ENCODE results near the gene C6orf52.
"Not testable (repeated sequence)": the region's sequence is repeated elsewhere in the genome, so short reads cannot be mapped to it uniquely, and the experiment has no call there.

Gene C6orf52

DNA sequence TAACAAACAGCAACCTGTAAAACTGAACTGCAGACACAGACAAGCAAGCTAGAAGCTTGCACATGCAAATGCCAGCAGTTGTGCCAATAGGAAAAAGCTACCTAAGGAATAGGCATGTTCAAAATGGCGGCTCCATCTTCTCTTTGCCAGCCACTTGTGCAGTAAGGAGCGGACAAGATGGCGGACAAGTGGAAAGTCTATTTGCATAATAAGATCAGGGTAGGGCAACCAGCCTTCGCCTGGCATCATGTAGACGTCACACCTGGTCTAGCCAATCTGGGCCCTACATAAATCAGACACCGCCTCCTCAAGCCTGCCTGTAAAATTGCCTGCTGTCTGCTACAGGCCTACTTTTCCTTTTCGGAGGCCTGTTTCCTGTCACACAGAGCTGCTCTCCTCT is 18.0 kb downstream of the C6orf52 start:
- Histone ChIP-seq H3K9ac (ENCODE audit: low read length) (no peak overlapping the region), H3K4me1 (ENCODE audit: control insufficient read depth, insufficient read depth, low read length) (no peaks in the 10 kb centered on the region), H3K9me3 (ENCODE audit: control insufficient read depth, insufficient read depth, low read depth, low read length) (no peaks in the 10 kb centered on the region), H3K27me3 (ENCODE audit: control insufficient read depth, insufficient read depth, low read length) (no peaks in the 10 kb centered on the region), H3K36me3 (ENCODE audit: control insufficient read depth, insufficient read depth, low read length) (no peaks in the 10 kb centered on the region), H3K27ac (ENCODE audit: low read depth, low read length) (no peak overlapping the region), H3K4me3 (ENCODE audit: low read depth, low read length) (no peak overlapping the region)

GRCh38 chr6:10668126-10668917 is 26.1 kb downstream of the C6orf52 start:
- H3K27me3 ChIP-seq (ENCODE audit: control insufficient read depth, insufficient read depth, low read length): no peaks in the 10 kb centered on the region
- H3K4me1 ChIP-seq (ENCODE audit: control insufficient read depth, insufficient read depth, low read length): no peaks in the 10 kb centered on the region
- no peak overlapping the region for H3K27ac ChIP-seq (ENCODE audit: low read depth, low read length)
- H3K9me3 ChIP-seq (ENCODE audit: control insufficient read depth, insufficient read depth, low read depth, low read length): no peaks in the 10 kb centered on the region
- H3K9ac ChIP-seq (ENCODE audit: low read length): no peak overlapping the region
- H3K36me3 ChIP-seq (ENCODE audit: control insufficient read depth, insufficient read depth, low read length): no peaks in the 10 kb centered on the region
- no peak overlapping the region for H3K4me3 ChIP-seq (ENCODE audit: low read depth, low read length)

- H3K9ac ChIP-seq (ENCODE audit: low read length); H3K4me1 ChIP-seq (ENCODE audit: control insufficient read depth, insufficient read depth, low read length); H3K9me3 ChIP-seq (ENCODE audit: control insufficient read depth, insufficient read depth, low read depth, low read length); H3K4me3 ChIP-seq (ENCODE audit: low read depth, low read length); H3K36me3 ChIP-seq (ENCODE audit: control insufficient read depth, insufficient read depth, low read length); H3K27ac ChIP-seq (ENCODE audit: low read depth, low read length); H3K27me3 ChIP-seq (ENCODE audit: control insufficient read depth, insufficient read depth, low read length): not testable (repeated sequence)
These were observed 28.8 kb downstream of the C6orf52 start for GRCh38 chr6:10665595-10665994.

DNA sequence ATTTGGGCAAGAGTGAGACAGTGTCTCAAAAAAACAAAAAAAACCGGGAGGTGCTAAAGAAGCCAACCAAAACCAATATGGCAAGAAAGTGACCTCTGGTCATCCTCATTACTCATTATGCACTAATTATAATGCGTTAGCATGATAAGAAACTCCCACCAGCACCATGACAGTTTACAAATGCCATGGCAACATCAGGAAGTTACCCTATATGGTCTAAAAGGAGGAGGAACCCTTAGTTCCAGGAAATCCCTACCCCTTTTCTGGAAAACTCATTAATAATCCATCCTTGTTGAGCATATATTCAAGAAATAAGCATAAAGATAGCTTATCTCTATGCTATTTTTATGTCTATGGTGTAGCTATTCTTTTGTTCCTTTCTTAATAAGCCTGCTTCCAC is 31.7 kb downstream of the C6orf52 start:
- no peaks in the 10 kb centered on the region for H3K36me3 ChIP-seq (ENCODE audit: control insufficient read depth, insufficient read depth, low read length)

DNA sequence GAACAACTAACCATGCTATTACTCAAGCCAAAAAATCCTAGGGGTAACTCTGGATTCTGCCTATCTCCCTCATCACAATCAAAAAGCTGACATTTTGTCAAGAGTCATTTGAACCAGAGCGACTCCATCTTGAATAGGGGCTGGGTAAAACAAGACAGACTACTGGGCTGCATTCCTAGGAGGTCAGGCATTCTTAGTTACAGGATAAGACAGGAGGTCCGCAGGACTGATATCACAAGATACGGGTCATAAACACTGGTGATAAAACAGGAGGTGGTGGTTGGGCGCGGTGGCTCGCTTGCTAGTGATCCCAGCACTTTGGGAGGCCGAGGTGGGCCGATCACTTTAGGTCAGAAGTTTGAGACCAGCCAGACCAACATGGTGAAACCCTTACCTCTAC is 32.2 kb downstream of the C6orf52 start:
- Histone ChIP-seq H3K36me3 (ENCODE audit: control insufficient read depth, insufficient read depth, low read length) (no peaks in the 10 kb centered on the region), H3K9me3 (ENCODE audit: control insufficient read depth, insufficient read depth, low read depth, low read length) (no peaks in the 10 kb centered on the region), H3K4me1 (ENCODE audit: control insufficient read depth, insufficient read depth, low read length) (no peaks in the 10 kb centered on the region), H3K27ac (ENCODE audit: low read depth, low read length) (no peak overlapping the region), H3K27me3 (ENCODE audit: control insufficient read depth, insufficient read depth, low read length) (no peaks in the 10 kb centered on the region), H3K4me3 (ENCODE audit: low read depth, low read length) (no peak overlapping the region), H3K9ac (ENCODE audit: low read length) (no peak overlapping the region)

More for the DNA sequence above, 31.7 kb downstream of the C6orf52 start:
- no peak overlapping the region for H3K27ac ChIP-seq (ENCODE audit: low read depth, low read length)
- no peaks in the 10 kb centered on the region for H3K9me3 ChIP-seq (ENCODE audit: control insufficient read depth, insufficient read depth, low read depth, low read length)
- no peaks in the 10 kb centered on the region for H3K4me1 ChIP-seq (ENCODE audit: control insufficient read depth, insufficient read depth, low read length)
- H3K27me3 ChIP-seq (ENCODE audit: control insufficient read depth, insufficient read depth, low read length): no peaks in the 10 kb centered on the region
- H3K9ac ChIP-seq (ENCODE audit: low read length): no peak overlapping the region
- no peak overlapping the region for H3K4me3 ChIP-seq (ENCODE audit: low read depth, low read length)

DNA sequence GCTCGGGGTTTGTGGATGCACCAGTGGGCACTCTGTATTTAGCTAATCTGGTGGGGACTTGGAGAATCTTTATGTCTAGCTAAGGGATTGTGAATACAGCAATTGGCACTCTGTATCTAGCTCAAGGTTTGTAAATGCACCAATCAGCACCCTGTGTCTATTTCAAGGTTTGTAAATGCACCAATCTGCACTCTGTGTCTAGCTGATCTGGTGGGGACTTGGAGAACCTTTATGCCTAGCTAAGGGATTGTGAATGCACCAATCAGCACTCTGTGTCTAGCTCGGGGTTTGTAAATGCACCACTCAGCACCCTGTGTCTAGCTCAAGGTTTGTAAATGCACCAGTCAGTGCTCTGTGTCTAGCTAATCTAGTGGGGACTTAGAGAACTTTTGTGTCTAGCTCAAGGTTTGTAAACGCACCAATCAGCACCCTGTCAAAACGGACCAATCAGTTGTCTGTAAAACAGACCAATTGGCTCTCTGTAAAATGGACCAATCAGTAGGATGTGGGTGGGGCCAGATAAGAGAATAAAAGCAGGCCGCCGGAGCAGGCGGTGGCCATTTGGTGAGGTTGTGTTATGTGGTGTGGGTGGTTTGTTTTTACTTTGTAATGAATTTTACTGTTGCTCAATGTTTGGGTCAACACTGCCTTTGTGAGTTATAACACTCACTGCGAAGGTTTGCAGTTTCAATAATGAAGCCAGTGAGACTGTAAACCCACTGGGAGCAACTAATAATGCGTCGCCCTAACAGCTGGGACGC is 33.8 kb downstream of the C6orf52 start:
- H3K4me3 ChIP-seq (ENCODE audit: low read depth, low read length); H3K4me1 ChIP-seq (ENCODE audit: control insufficient read depth, insufficient read depth, low read length); H3K9ac ChIP-seq (ENCODE audit: low read length); H3K27me3 ChIP-seq (ENCODE audit: control insufficient read depth, insufficient read depth, low read length); H3K27ac ChIP-seq (ENCODE audit: low read depth, low read length); H3K9me3 ChIP-seq (ENCODE audit: control insufficient read depth, insufficient read depth, low read depth, low read length); H3K36me3 ChIP-seq (ENCODE audit: control insufficient read depth, insufficient read depth, low read length): not testable (repeated sequence)

DNA sequence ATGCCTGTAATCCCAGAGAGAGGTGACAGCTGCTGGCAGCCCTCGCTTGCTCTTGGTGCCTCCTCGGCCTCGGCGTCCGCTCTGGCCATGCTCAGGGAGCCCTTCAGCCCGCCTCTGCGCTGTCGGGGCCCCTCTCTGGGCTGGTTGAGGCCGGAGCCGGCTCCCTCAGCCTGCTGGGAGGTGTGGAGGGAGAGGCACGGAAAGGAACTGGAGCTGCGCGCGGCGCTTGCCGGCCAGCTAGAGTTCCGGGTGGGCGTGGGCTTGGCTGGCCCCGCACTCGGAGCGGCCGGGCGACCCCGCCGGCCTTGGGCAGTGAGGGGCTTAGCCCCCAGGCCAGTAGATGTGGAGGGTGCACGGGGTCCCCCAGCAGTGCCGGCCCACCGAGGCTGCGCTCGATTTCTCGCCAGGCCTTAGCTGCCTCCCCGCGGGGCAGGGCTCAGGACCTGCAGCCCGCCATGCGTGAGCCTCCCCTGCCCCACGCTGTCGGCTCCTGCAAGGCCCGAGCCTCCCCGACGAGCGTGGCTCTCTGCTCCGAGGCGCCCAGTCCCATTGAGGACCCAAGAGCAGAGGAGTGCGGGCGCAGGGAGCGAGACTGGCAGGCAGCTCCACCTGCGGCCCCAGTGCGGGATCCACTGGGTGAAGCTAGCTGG is 34.6 kb downstream of the C6orf52 start:
- Histone ChIP-seq H3K27ac (ENCODE audit: low read depth, low read length) (no peak overlapping the region), H3K4me1 (ENCODE audit: control insufficient read depth, insufficient read depth, low read length) (no peaks in the 10 kb centered on the region), H3K27me3 (ENCODE audit: control insufficient read depth, insufficient read depth, low read length) (no peaks in the 10 kb centered on the region; the same call in 1 of the 2 replicates), H3K4me3 (ENCODE audit: low read depth, low read length) (no peak overlapping the region; the same call in 1 of the 2 replicates), H3K9me3 (ENCODE audit: control insufficient read depth, insufficient read depth, low read depth, low read length) (no peaks in the 10 kb centered on the region), H3K9ac (ENCODE audit: low read length) (no peak overlapping the region), H3K36me3 (ENCODE audit: control insufficient read depth, insufficient read depth, low read length) (no peaks in the 10 kb centered on the region)

- Histone ChIP-seq H3K4me1 (ENCODE audit: control insufficient read depth, insufficient read depth, low read length) (no peaks in the 10 kb centered on the region), H3K4me3 (ENCODE audit: low read depth, low read length) (no peak overlapping the region), H3K9me3 (ENCODE audit: control insufficient read depth, insufficient read depth, low read depth, low read length) (no peaks in the 10 kb centered on the region), H3K27ac (ENCODE audit: low read depth, low read length) (no peak overlapping the region), H3K9ac (ENCODE audit: low read length) (no peak overlapping the region), H3K27me3 (ENCODE audit: control insufficient read depth, insufficient read depth, low read length) (no peaks in the 10 kb centered on the region; the same call in 1 of the 2 replicates), H3K36me3 (ENCODE audit: control insufficient read depth, insufficient read depth, low read length) (no peaks in the 10 kb centered on the region)
These were observed 35.3 kb downstream of the C6orf52 start for GRCh38 chr6:10658910-10659698.

DNA sequence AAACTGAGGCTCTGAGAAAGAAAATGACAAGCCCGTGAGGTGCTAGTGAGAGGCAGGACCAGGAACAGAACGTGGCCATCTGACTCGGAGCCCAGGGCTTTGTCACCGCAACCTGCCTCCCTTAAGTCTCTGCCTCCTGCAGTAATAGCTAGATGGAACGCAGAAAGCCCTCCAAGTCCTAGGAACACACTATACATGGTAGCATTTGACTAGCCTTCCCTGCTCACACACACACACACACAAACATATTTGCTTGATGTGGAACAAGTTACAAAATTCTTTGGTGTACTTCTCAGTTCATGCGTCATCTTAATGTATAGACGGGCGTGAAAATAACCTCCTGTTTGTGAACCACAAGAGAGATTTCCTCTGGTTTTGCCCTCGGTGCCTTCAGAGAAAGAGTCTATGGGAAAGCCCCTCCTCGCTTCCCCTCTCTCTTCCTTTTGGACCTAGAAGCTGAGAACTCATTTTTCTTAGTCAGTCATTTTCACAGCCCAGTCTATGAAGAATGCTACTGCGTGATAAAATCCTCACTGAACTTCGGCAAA is 38.8 kb downstream of the C6orf52 start:
- no peak overlapping the region for H3K27ac ChIP-seq (ENCODE audit: low read depth, low read length)
- H3K4me1 ChIP-seq (ENCODE audit: control insufficient read depth, insufficient read depth, low read length): no peaks in the 10 kb centered on the region
- no peaks in the 10 kb centered on the region; the same call in 1 of the 2 replicates for H3K27me3 ChIP-seq (ENCODE audit: control insufficient read depth, insufficient read depth, low read length)
- H3K4me3 ChIP-seq (ENCODE audit: low read depth, low read length): no peak overlapping the region
- no peaks in the 10 kb centered on the region for H3K9me3 ChIP-seq (ENCODE audit: control insufficient read depth, insufficient read depth, low read depth, low read length)
- no peak overlapping the region for H3K9ac ChIP-seq (ENCODE audit: low read length)
- no peaks in the 10 kb centered on the region for H3K36me3 ChIP-seq (ENCODE audit: control insufficient read depth, insufficient read depth, low read length)

GRCh38 chr6:10644225-10644624 is 50.2 kb downstream of the C6orf52 start:
- no peaks in the 10 kb centered on the region for H3K36me3 ChIP-seq (ENCODE audit: control insufficient read depth, insufficient read depth, low read length)
- no peaks in the 10 kb centered on the region for H3K4me1 ChIP-seq (ENCODE audit: control insufficient read depth, insufficient read depth, low read length)
- no peak overlapping the region for H3K9ac ChIP-seq (ENCODE audit: low read length)
- no peak overlapping the region for H3K4me3 ChIP-seq (ENCODE audit: low read depth, low read length)
- H3K27ac ChIP-seq (ENCODE audit: low read depth, low read length): no peak overlapping the region
- no peaks in the 10 kb centered on the region for H3K27me3 ChIP-seq (ENCODE audit: control insufficient read depth, insufficient read depth, low read length)
- 0 out of 2 replicates have a peak, but pooled peaks cover 2% of the 10 kb centered on the region for H3K9me3 ChIP-seq (ENCODE audit: control insufficient read depth, insufficient read depth, low read depth, low read length)
